Lower leg skin (tissue), 4 donors: ENCODE data around the gene TOMM20. TPM values are rescaled to one million over a fixed set of nuclear protein-coding genes. Genes with fewer than 3 reads are reported as not detected.
"Not testable (repeated sequence)": the region's sequence is repeated elsewhere in the genome, so short reads cannot be mapped to it uniquely, and the experiment has no call there.

Source experiments
- DNase-seq, 2 donors: peaks; one replicate each; pipeline ENCODE4 v3.0.0-alpha.2; 2019; ENCODE audit warnings: low spot score in 2 of 2
- H3K4me3 ChIP-seq: fragments of 200-600 bp; sonication (generic); 2 replicates; pipeline ENCODE4 v1.5.1; 2017; ENCODE audit warnings: mild to moderate bottlenecking, low read depth; ENCODE audit not compliant: poor library complexity, severe bottlenecking
- CTCF ChIP-seq, 3 donors: fragments of 450-650 bp; IDR thresholded peaks; one replicate each; pipeline ENCODE4 v1.5.1; 2016; ENCODE audit warnings: antibody characterized with exemption in 3 of 3, mild to moderate bottlenecking in 3 of 3, moderate library complexity in 2 of 3
- POLR2A ChIP-seq, 2 donors: fragments of 450-650 bp; IDR thresholded peaks; one replicate each; pipeline ENCODE4 v1.6.1; 2016 to 2017; ENCODE audit warnings: antibody characterized with exemption in 2 of 2, mild to moderate bottlenecking in 1 of 2, moderate library complexity in 1 of 2
- WGBS, 2 donors: methylation state at CpG; one replicate each; pipeline ENCODE4 v1.1.5; 2018; 5-methylcytosine and 5-hydroxymethylcytosine counted together
- intact Hi-C: fragments of 100-400 bp; cut with DNase I; formaldehyde crosslinking; loops from one replicate; pipeline ENCODE4 v1.15.0; 2023; ENCODE audit warnings: low total_unique reads
- total RNA-seq, 4 donors: library from RNA; depleted of rRNA; stranded (reverse); fragments of >200 nt; gene quantifications; one replicate each; pipeline ENCODE4 v1.1.0, GENCODE V29; 2016

Gene TOMM20
- total RNA-seq, 4 donors from 2014 or later, result 69.4 to 121 (median 112) TPM

GRCh38 chr1:235075777-235076308 lies 52.8 kb downstream of the TOMM20 start:
- no peak for DNase-seq
- 48 to 51% methylated on average over 8 of the region's 8 CpGs for WGBS, 2 donors
- TF ChIP-seq POLR2A (IDR thresholded peaks at IDR 0.05) (no peak), CTCF (IDR thresholded peaks at IDR 0.05) (no peak)
- intact Hi-C loops, result loop anchor here (5.0 kb wide), 1 partner anchor 474 kb away; no protein-coding TSS in a partner anchor
- no peak overlapping the region for H3K4me3 ChIP-seq

GRCh38 chr1:235075048-235075776 lies 53.4 kb downstream of the TOMM20 start:
- 35 to 48% methylated on average over 25 of the region's 25 CpGs for WGBS, 2 donors
- H3K4me3 ChIP-seq, result no peak overlapping the region
- intact Hi-C loops, result loop anchor here (5.0 kb wide), 1 partner anchor 473 kb away; no protein-coding TSS in a partner anchor
- TF ChIP-seq CTCF (IDR thresholded peaks at IDR 0.05) (no peak), POLR2A (IDR thresholded peaks at IDR 0.05) (no peak)
- DNase-seq, result peak in 1 of 2 donors; percentile 91

GRCh38 chr1:235074523-235075047 lies 54.1 kb downstream of the TOMM20 start:
- TF ChIP-seq CTCF (IDR thresholded peaks at IDR 0.05), result no peak
- TF ChIP-seq POLR2A (IDR thresholded peaks at IDR 0.05), result no peak
- WGBS, 2 donors, result 15 to 25% methylated on average over 14 of the region's 14 CpGs
- peak in 1 of 2 donors; percentile 56 for DNase-seq
- intact Hi-C loops, result loop anchor here (5.0 kb wide), 1 partner anchor 472 kb away; no protein-coding TSS in a partner anchor
- H3K4me3 ChIP-seq, result no peak overlapping the region

GRCh38 chr1:235073968-235074522 lies 54.6 kb downstream of the TOMM20 start:
- intact Hi-C loops, result no loop called here
- 43 to 45% methylated on average over 5 to 8 of the region's 11 CpGs for WGBS, 2 donors
- DNase-seq, result peak in 1 of 2 donors; percentile 55
- no peak overlapping the region for H3K4me3 ChIP-seq
- no peak for TF ChIP-seq POLR2A (IDR thresholded peaks at IDR 0.05)
- TF ChIP-seq CTCF (IDR thresholded peaks at IDR 0.05), result no peak

GRCh38 chr1:235073331-235073967 lies 55.2 kb downstream of the TOMM20 start:
- WGBS, 2 donors, result 43 to 47% methylated on average over 17 to 19 of the region's 20 CpGs
- intact Hi-C loops, result no loop called here
- no peak overlapping the region for H3K4me3 ChIP-seq
- TF ChIP-seq CTCF (IDR thresholded peaks at IDR 0.05) (peak in 1 of 3 donors; percentile 34), POLR2A (IDR thresholded peaks at IDR 0.05) (no peak)
- peak; percentile 77 to 96 for DNase-seq

- DNase-seq, intact Hi-C loops, H3K4me3 ChIP-seq: not testable (repeated sequence)
- 98 to 99% methylated on average over 3 of the region's 3 CpGs for WGBS, 2 donors
Measured at GRCh38 chr1:235072577-235072976, 56.1 kb downstream of the TOMM20 start.
